ENCODE results near the gene CCL27.
A peak's percentile ranks its signal among the peaks of the same experiment; 100 is the strongest.

The CCL27 gene, protein sequence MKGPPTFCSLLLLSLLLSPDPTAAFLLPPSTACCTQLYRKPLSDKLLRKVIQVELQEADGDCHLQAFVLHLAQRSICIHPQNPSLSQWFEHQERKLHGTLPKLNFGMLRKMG

DNA sequence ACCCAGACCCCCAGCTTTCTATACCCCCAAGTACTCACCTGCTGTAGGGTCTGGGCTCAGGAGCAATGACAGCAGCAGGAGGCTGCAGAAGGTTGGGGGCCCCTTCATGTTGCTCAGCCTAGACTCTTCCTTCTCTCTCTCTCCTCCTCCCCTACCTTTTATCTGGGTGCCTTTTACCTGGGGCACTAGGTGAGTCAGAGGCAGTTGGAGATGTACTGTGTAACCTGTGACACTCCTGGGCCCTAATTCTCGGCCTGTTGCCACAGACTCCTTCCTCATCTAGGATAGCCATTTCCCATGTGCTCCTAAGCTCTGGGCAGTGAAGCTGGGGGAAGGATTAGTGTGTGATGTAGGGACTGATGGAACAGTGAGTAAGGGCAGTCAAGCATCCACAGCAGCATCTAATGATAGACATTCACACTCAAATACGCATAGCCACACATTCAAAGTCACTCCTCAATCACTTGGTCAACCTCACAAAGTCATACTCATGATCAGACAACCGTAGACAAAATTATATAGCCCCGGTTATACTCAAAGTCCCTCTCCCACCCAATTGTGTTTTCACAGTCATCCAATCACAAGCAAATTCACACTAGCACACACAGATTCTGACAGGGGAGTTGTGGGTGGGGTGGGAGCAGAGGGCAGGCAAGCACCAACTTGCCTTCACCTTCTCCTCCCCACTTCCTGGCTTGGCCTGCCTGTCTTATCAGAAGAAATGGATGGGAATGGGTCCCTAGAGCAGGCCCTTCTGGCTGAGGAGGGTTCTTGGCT is at the start of gene CCL27:
Gene CCL27, minus strand, starts transcription at position 132 of the 777 bp plus-strand sequence. Its CDS starts 24 bp downstream, at position 108.
- H3K36me3 Mint-ChIP-seq, result peaks cover 2% of the 10 kb centered on the region
- no peaks in the 10 kb centered on the region for H3K27me3 Mint-ChIP-seq
- H3K4me3 Mint-ChIP-seq, result peak within 1 kb of the TSS; percentile 26
- peaks cover 50% of the 10 kb centered on the region for H3K4me1 Mint-ChIP-seq
- no peaks in the 10 kb centered on the region for H3K9me3 Mint-ChIP-seq
- H3K27ac Mint-ChIP-seq, result peak within 1 kb of the TSS; percentile 84

DNA sequence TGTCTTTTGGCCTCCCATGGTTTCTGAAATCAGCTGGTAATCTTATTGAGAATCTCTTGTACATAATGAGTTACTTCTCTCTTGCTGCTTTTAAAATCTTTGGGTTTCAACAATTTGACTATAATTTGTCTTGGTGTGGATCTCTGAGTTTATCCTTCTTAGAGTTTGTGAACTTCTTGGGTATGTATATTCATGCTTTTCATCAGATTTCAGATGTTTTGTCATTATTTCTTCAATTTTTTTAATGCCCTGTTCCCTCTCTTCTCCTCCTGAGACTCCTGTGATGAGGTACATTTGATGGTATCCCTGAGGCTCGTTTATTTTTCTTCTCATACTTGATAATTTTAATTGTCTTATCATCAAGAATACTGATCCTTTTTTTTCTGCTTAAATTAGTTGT is 49.7 kb upstream of the CCL27 start:
- Mint-ChIP-seq H3K27ac (no peak overlapping the region), H3K9me3 (no peaks in the 10 kb centered on the region), H3K36me3 (no peaks in the 10 kb centered on the region), H3K4me1 (no peaks in the 10 kb centered on the region), H3K27me3 (no peaks in the 10 kb centered on the region), H3K4me3 (no peak overlapping the region)

DNA sequence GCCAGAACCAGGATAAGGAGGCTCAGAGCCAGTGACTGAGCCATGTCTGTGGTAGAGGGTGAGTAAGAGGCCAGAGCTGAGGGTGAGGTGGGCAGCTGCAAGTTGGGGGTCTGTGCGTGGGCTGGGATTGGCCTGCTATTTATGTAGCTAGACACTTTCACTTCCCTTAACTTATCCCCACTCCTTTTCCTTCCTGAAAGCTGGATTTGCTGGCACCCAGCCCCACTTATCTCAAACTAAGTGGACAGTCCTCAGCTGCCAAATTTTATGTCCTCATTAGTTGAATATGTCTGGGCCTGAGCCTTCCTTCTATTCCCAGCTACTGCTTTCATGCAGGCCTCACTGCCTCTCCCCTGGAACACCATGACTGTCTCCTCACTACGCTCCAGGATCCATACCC is 47.6 kb upstream of the CCL27 start, which contains the start of gene CCL21:
Gene CCL21, minus strand, starts transcription at position 114 of the 400 bp plus-strand sequence. Its CDS starts 70 bp downstream, at position 44.
- no peaks in the 10 kb centered on the region for H3K9me3 Mint-ChIP-seq
- H3K4me3 Mint-ChIP-seq, result no peak within 1 kb of the TSS
- H3K27ac Mint-ChIP-seq, result no peak within 1 kb of the TSS
- no peaks in the 10 kb centered on the region for H3K27me3 Mint-ChIP-seq
- H3K4me1 Mint-ChIP-seq, result no peaks in the 10 kb centered on the region
- H3K36me3 Mint-ChIP-seq, result no peaks in the 10 kb centered on the region

DNA sequence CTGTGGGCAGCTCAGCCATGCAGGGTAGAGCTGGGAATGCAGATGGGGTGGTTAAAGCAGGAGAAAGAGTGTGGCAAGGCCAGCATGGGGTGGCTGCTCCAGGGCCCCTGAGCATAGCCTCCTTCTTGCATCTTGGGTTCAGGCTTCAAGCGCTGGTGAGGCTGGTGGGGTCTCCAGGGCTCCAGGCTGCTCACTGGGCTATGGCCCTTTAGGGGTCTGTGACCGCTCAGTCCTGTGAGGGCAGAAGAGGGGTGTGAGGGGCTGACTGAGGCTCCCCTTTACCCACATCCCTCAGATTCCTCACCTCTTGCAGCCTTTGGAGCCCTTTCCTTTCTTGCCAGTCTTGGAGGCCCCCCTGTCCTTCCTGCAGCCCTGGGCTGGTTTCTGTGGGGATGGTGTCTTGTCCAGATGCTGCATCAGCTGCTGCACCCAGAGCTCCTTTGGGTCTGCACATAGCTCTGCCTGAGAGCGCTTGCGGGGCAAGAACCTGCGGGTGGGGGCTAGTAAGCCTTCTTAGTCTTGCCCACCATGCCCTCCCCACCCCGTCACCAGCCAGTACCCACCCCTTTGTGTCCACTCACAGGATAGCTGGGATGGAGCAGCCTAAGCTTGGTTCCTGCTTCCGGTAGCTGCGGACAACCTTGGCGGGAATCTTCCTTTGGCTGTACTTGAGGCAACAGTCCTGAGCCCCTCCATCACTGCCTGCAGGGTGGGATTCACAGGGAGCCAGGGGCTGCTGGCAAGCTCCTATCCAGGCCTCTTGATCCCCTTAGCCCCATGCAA is 46.9 kb upstream of the CCL27 start:
- Mint-ChIP-seq H3K36me3 (no peaks in the 10 kb centered on the region), H3K9me3 (no peaks in the 10 kb centered on the region), H3K27ac (no peak overlapping the region), H3K27me3 (no peaks in the 10 kb centered on the region), H3K4me3 (no peak overlapping the region), H3K4me1 (no peaks in the 10 kb centered on the region)

DNA sequence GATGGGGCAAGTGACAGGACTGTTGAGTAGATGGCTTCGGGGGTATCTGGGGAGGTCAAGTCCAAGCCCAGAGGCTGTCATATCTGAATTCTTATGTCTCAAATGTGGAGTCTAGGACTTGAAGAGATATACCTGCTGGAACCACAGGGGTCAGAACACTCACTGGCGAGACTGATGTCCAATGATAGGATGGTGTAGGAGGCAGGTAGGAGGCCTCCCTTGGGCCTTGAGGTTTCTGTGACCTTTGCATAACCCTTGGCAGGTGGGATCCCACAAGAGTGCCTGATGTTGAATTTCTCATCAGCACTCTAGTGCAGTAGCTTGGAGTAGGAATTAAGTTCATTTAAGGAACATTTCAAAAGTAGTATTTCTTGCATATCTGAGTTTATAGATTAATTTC is 44.7 kb upstream of the CCL27 start:
- Mint-ChIP-seq H3K4me1 (peaks cover under 1% of the 10 kb centered on the region), H3K4me3 (no peak overlapping the region), H3K27me3 (no peaks in the 10 kb centered on the region), H3K9me3 (no peaks in the 10 kb centered on the region), H3K27ac (no peak overlapping the region), H3K36me3 (no peaks in the 10 kb centered on the region)

GRCh38 chr9:34701769-34702736 is 39.6 kb upstream of the CCL27 start:
- Mint-ChIP-seq H3K27me3 (peaks cover 3% of the 10 kb centered on the region), H3K36me3 (no peaks in the 10 kb centered on the region), H3K27ac (peak overlapping the region; percentile 24), H3K4me1 (peaks cover 10% of the 10 kb centered on the region), H3K9me3 (no peaks in the 10 kb centered on the region), H3K4me3 (peak overlapping the region; percentile 73)

- H3K4me3 Mint-ChIP-seq, result peak overlapping the region; percentile 27
- no peaks in the 10 kb centered on the region for H3K36me3 Mint-ChIP-seq
- H3K4me1 Mint-ChIP-seq, result peaks cover 10% of the 10 kb centered on the region
- no peak overlapping the region for H3K27ac Mint-ChIP-seq
- peaks cover 3% of the 10 kb centered on the region for H3K27me3 Mint-ChIP-seq
- no peaks in the 10 kb centered on the region for H3K9me3 Mint-ChIP-seq
These were observed 38.7 kb upstream of the CCL27 start for GRCh38 chr9:34701023-34701768.

- Mint-ChIP-seq H3K9me3 (no peaks in the 10 kb centered on the region), H3K36me3 (no peaks in the 10 kb centered on the region), H3K4me1 (no peaks in the 10 kb centered on the region), H3K4me3 (no peak overlapping the region), H3K27me3 (no peaks in the 10 kb centered on the region), H3K27ac (no peak overlapping the region)
These were observed 32.4 kb upstream of the CCL27 start for GRCh38 chr9:34694811-34695210.

GRCh38 chr9:34693560-34693959 is 31.1 kb upstream of the CCL27 start:
- H3K4me1 Mint-ChIP-seq, result no peaks in the 10 kb centered on the region
- no peaks in the 10 kb centered on the region for H3K36me3 Mint-ChIP-seq
- no peaks in the 10 kb centered on the region for H3K9me3 Mint-ChIP-seq
- H3K27ac Mint-ChIP-seq, result no peak overlapping the region
- H3K27me3 Mint-ChIP-seq, result no peaks in the 10 kb centered on the region
- H3K4me3 Mint-ChIP-seq, result no peak overlapping the region

- Mint-ChIP-seq H3K9me3 (no peaks in the 10 kb centered on the region), H3K36me3 (no peaks in the 10 kb centered on the region), H3K4me3 (no peak overlapping the region), H3K27ac (no peak overlapping the region), H3K4me1 (no peaks in the 10 kb centered on the region), H3K27me3 (no peaks in the 10 kb centered on the region)
These were observed 29.5 kb upstream of the CCL27 start for GRCh38 chr9:34691936-34692315.

GRCh38 chr9:34690983-34691935 is 28.8 kb upstream of the CCL27 start, which contains the start of gene CCL19:
TSS of gene CCL19 (minus strand) at chr9:34691276. CDS start at chr9:34691139, 137 bp downstream.
- H3K27ac Mint-ChIP-seq, result no peak within 1 kb of the TSS
- no peaks in the 10 kb centered on the region for H3K4me1 Mint-ChIP-seq
- H3K9me3 Mint-ChIP-seq, result no peaks in the 10 kb centered on the region
- no peaks in the 10 kb centered on the region for H3K36me3 Mint-ChIP-seq
- no peak within 1 kb of the TSS for H3K4me3 Mint-ChIP-seq
- no peaks in the 10 kb centered on the region for H3K27me3 Mint-ChIP-seq

DNA sequence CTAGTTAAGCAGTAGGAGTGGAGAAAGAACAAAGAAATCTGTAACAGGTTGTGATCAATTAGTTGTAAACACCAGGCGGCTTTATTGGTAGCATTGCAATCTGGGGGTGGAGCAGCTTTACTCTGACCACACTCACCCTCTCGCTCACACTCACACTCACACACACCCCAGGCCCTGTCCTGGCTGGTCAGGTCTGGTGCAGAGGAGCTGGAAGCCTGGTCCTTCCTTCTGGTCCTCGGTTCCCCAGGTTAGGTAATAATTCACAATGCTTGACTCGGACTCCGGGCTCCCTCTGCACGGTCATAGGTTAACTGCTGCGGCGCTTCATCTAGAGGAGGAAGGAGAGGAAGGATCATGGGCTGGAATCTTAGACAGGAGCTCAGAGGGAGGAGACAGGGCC is 27.1 kb upstream of the CCL27 start:
- Mint-ChIP-seq H3K27ac (no peak overlapping the region), H3K9me3 (no peaks in the 10 kb centered on the region), H3K4me3 (no peak overlapping the region), H3K27me3 (no peaks in the 10 kb centered on the region), H3K4me1 (no peaks in the 10 kb centered on the region), H3K36me3 (no peaks in the 10 kb centered on the region)

DNA sequence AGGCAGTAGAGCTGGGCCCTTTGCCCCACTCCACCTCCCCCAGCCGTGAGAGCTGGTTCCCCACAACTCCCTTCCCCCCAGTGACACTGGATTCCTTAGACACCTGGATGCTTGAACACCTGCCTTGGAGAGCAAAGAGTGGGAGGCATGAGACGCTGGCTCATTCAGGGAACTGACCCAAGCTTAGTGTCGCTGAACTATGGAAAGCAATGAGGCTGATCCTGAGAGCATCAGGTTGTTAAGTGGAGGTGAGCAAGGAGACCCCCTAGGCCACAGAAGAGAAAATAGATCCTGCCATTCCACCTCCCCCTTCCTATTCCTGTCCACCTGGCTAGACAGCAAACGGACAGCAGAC is 26.6 kb upstream of the CCL27 start:
- Mint-ChIP-seq H3K36me3 (no peaks in the 10 kb centered on the region), H3K4me3 (no peak overlapping the region), H3K27ac (no peak overlapping the region), H3K27me3 (no peaks in the 10 kb centered on the region), H3K9me3 (no peaks in the 10 kb centered on the region), H3K4me1 (peaks cover 4% of the 10 kb centered on the region)

All from activated naive CD4-positive, alpha-beta T cell treated with anti-CD3 and anti-CD28 coated beads, Interleukin-2, amount 50 U/mL, for 24 hours (primary cell).